ENCODE data around the gene NR5A2. TPM values are rescaled to one million over a fixed set of nuclear protein-coding genes. Genes with fewer than 3 reads are reported as not detected.

Gene NR5A2
- total RNA-seq, 1 donor from 2014 or later = not detected

- TF ChIP-seq CTCF (conservative IDR thresholded peaks at IDR 0.05; ENCODE audit: low read depth, low read length) = no peak
- H3K4me3 ChIP-seq (ENCODE audit: low read depth, low read length) = no peak overlapping the region
- DNase-seq (ENCODE audit: low read depth) = no peak
Measured at GRCh38 chr1:200165493-200166220, 138.1 kb downstream of the NR5A2 start.

DNA sequence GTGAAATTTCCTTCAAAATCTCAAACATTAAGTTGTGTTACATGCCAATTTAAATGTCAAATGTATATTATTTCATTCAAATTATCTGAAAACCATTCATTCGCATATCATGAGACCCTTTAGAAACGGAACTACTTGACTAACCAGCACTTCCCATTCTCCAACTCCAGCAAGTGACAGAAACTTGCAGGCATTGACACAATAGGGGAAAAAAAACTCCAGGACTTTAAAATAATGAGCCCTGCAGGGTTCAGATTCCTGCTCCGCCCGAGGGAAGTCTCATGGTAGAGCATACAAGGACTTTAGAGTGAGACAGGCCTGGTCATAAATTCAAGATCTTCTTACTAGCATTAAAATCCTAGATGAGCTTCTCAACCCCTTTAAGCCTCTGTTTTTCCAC lies 138.9 kb downstream of the NR5A2 start:
- no peak overlapping the region for H3K4me3 ChIP-seq (ENCODE audit: low read depth, low read length)
- DNase-seq (ENCODE audit: low read depth) = no peak
- TF ChIP-seq CTCF (conservative IDR thresholded peaks at IDR 0.05; ENCODE audit: low read depth, low read length) = no peak

GRCh38 chr1:200168926-200169325 lies 141.4 kb downstream of the NR5A2 start:
- no peak overlapping the region for H3K4me3 ChIP-seq (ENCODE audit: low read depth, low read length)
- no peak for DNase-seq (ENCODE audit: low read depth)
- TF ChIP-seq CTCF (conservative IDR thresholded peaks at IDR 0.05; ENCODE audit: low read depth, low read length) = no peak

- DNase-seq (ENCODE audit: low read depth) = no peak
- H3K4me3 ChIP-seq (ENCODE audit: low read depth, low read length) = no peak overlapping the region
- no peak for TF ChIP-seq CTCF (conservative IDR thresholded peaks at IDR 0.05; ENCODE audit: low read depth, low read length)
Measured at GRCh38 chr1:200172311-200172710, 144.8 kb downstream of the NR5A2 start.

DNA sequence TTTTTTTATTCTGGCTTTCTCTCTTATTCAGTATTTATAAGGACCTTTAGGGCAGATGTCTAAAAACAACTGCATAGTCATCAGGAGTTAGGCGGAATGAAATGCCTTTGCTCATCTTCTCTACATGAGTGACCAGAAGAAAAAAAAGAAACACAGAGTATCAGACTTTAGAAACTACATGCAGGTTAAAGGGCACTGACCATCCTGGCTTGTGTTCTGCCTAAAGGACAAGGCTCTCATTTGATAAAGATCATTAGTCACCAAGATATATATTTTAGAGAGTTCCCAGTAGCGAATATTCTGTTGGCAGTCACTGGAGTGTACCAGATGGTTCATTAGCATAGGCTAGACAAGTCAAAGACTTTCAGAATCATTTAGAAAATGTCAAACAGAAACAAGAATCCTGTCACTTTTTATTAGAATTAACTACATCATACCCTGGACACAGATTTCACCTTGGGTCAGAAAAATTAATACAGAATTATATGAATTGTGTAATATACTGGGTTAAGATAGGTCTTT lies 145.6 kb downstream of the NR5A2 start:
- no peak overlapping the region for H3K4me3 ChIP-seq (ENCODE audit: low read depth, low read length)
- DNase-seq (ENCODE audit: low read depth) = no peak
- no peak for TF ChIP-seq CTCF (conservative IDR thresholded peaks at IDR 0.05; ENCODE audit: low read depth, low read length)

GRCh38 chr1:200174525-200175295 lies 147.2 kb downstream of the NR5A2 start:
- no peak overlapping the region for H3K4me3 ChIP-seq (ENCODE audit: low read depth, low read length)
- no peak for DNase-seq (ENCODE audit: low read depth)
- no peak for TF ChIP-seq CTCF (conservative IDR thresholded peaks at IDR 0.05; ENCODE audit: low read depth, low read length)
